ENCODE measurements around the gene EIF4E3. TPM values are rescaled to one million over a fixed set of nuclear protein-coding genes. Genes with fewer than 3 reads are reported as not detected.

The EIF4E3 gene
- polyA plus RNA-seq, 1 of the 3 experiments (the other 2 are of a cell fraction) = 0.67 TPM

GRCh38 chr3:71751602-71752001 lies 26.4 kb upstream of the EIF4E3 start (continued):
- TF ChIP-seq EP300 (IDR thresholded peaks at IDR 0.05; ENCODE audit: borderline replicate concordance in 1 of 2, low read depth in 1 of 2, low read length in 1 of 2) = no peak
- TF ChIP-seq MEF2A (IDR thresholded peaks at IDR 0.05; ENCODE audit: borderline replicate concordance, low read depth) = no peak
- TF ChIP-seq, protein P1, sequence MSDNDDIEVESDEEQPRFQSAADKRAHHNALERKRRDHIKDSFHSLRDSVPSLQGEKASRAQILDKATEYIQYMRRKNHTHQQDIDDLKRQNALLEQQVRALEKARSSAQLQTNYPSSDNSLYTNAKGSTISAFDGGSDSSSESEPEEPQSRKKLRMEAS (IDR thresholded peaks at IDR 0.05; ENCODE audit: low read depth) = no peak
- TF ChIP-seq CHD2 (IDR thresholded peaks at IDR 0.05; ENCODE audit: low read length, partially characterized antibody) = no peak
- TF ChIP-seq SIN3A (IDR thresholded peaks at IDR 0.05; ENCODE audit: borderline replicate concordance, low read depth, low read length) = no peak
- TF ChIP-seq RCOR1 (IDR thresholded peaks at IDR 0.05; ENCODE audit: low read length) = no peak
- TF ChIP-seq SMC3 (IDR thresholded peaks at IDR 0.05; ENCODE audit: low read depth, low read length) = no peak

- Histone ChIP-seq H3K79me2 (ENCODE audit: insufficient read depth) (no peaks in the 10 kb centered on the region), H3K27me3 (ENCODE audit: insufficient read depth) (no peaks in the 10 kb centered on the region), H3F3A (replicated peaks; ENCODE audit: insufficient read depth) (no peaks in the 10 kb centered on the region), H3K4me2 (no peak overlapping the region), H3K9me2 (no peaks in the 10 kb centered on the region), H4K20me1 (ENCODE audit: insufficient read depth) (no peaks in the 10 kb centered on the region), H3K36me3 (replicated peaks in 1 of 2; ENCODE audit: control insufficient read depth in 1 of 2, insufficient read depth in 2 of 2, low read length in 1 of 2) (no peaks in the 10 kb centered on the region), H3K4me1 (ENCODE audit: control insufficient read depth in 1 of 2, insufficient read depth in 2 of 2, low read depth in 1 of 2, low read length in 1 of 2) (no peaks in the 10 kb centered on the region), H3K4me3 (ENCODE audit: low read depth in 2 of 2, low read length in 1 of 2) (no peak overlapping the region), H3K27ac (ENCODE audit: low read depth in 2 of 2, low read length in 1 of 2) (no peak overlapping the region), H2AFZ (ENCODE audit: low read depth) (no peak overlapping the region), H3K9ac (no peak overlapping the region), H3K9me3 (peaks cover 9% of the 10 kb centered on the region)
- ChIA-PET CTCF (interaction anchor here (1.0 to 1.6 kb wide), 3 partner anchors 10 to 16 kb away, joined by 3 to 4 read pairs (median 3); no protein-coding TSS in a partner anchor), POLR2A (no interaction called here)
- 50% methylated on average over 3 of the region's 3 CpGs for WGBS (ENCODE audit: low lambda C conversion rate)
- TF ChIP-seq CHD2 (IDR thresholded peaks at IDR 0.05; ENCODE audit: low read length, partially characterized antibody) (no peak), TAF1 (IDR thresholded peaks at IDR 0.05; ENCODE audit: borderline replicate concordance, low read depth, low read length) (no peak), RCOR1 (IDR thresholded peaks at IDR 0.05; ENCODE audit: low read length) (no peak), RXRA (IDR thresholded peaks at IDR 0.05; ENCODE audit: borderline replicate concordance, low read depth) (no peak), ZBTB33 (IDR thresholded peaks at IDR 0.05; ENCODE audit: borderline replicate concordance, low read depth) (no peak), USF1 (IDR thresholded peaks at IDR 0.05; ENCODE audit: borderline replicate concordance, low read depth) (no peak), TEAD4 (IDR thresholded peaks at IDR 0.05; ENCODE audit: borderline replicate concordance, insufficient read depth) (no peak), FOXJ3 (CRISPR knock-in tag; IDR thresholded peaks at IDR 0.05) (no peak), FOSL2 (IDR thresholded peaks at IDR 0.05; ENCODE audit: borderline replicate concordance, low read depth) (no peak), USF2 (IDR thresholded peaks at IDR 0.05; ENCODE audit: borderline replicate concordance, low read depth, low read length) (no peak), NFIC (IDR thresholded peaks at IDR 0.05; ENCODE audit: borderline replicate concordance) (no peak), POLR2AphosphoS5 (IDR thresholded peaks at IDR 0.05; ENCODE audit: low read depth, low read length) (no peak), RAD21 (IDR thresholded peaks at IDR 0.05; ENCODE audit: low read length) (no peak), ELF1 (IDR thresholded peaks at IDR 0.05) (no peak)
- TF ChIP-seq, protein P2, sequence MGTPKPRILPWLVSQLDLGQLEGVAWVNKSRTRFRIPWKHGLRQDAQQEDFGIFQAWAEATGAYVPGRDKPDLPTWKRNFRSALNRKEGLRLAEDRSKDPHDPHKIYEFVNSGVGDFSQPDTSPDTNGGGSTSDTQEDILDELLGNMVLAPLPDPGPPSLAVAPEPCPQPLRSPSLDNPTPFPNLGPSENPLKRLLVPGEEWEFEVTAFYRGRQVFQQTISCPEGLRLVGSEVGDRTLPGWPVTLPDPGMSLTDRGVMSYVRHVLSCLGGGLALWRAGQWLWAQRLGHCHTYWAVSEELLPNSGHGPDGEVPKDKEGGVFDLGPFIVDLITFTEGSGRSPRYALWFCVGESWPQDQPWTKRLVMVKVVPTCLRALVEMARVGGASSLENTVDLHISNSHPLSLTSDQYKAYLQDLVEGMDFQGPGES (IDR thresholded peaks at IDR 0.05; ENCODE audit: low read depth, low read length) = no peak
- TF ChIP-seq, protein P3, sequence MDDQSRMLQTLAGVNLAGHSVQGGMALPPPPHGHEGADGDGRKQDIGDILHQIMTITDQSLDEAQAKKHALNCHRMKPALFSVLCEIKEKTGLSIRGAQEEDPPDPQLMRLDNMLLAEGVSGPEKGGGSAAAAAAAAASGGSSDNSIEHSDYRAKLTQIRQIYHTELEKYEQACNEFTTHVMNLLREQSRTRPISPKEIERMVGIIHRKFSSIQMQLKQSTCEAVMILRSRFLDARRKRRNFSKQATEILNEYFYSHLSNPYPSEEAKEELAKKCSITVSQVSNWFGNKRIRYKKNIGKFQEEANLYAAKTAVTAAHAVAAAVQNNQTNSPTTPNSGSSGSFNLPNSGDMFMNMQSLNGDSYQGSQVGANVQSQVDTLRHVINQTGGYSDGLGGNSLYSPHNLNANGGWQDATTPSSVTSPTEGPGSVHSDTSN (IDR thresholded peaks at IDR 0.05) = no peak
- no peak for DNase-seq
Measured at GRCh38 chr3:71744738-71745137, 19.5 kb upstream of the EIF4E3 start.

All from SK-N-SH (cell line).